Mesenteric fat pad (tissue), 1 donor: ENCODE measurements around the gene LONP2. TPM values are rescaled to one million over a fixed set of nuclear protein-coding genes. Genes with fewer than 3 reads are reported as not detected.
"Not testable (repeated sequence)": the region's sequence is repeated elsewhere in the genome, so short reads cannot be mapped to it uniquely, and the experiment has no call there.

ENCODE experiments used
- DNase-seq: peaks from one replicate; pipeline ENCODE4 v3.0.0-alpha.2; 2020; ENCODE audit warnings: low spot score
- total RNA-seq: library from RNA; stranded (reverse); fragmentation: NEBNext Ultra II Directional; extraction: Animal tissue kit (Norgen Biotek cat#: 25700); gene quantifications from one replicate; pipeline ENCODE4 v1.2.1, GENCODE V29; 2021
- donor health status: DM: yes; HTN: yes; CAD: no.

Gene LONP2
- total RNA-seq, 1 donor from 2014 or later = 67.0 TPM

GRCh38 chr16:48332978-48333377 lies 88.9 kb downstream of the LONP2 start:
- no peak for DNase-seq

- no peak for DNase-seq
Measured at GRCh38 chr16:48334325-48334724, 90.2 kb downstream of the LONP2 start.

GRCh38 chr16:48335961-48336360 lies 91.9 kb downstream of the LONP2 start:
- no peak for DNase-seq

GRCh38 chr16:48340054-48340453 lies 96.0 kb downstream of the LONP2 start:
- no peak for DNase-seq

- no peak for DNase-seq
Measured at GRCh38 chr16:48342591-48342990, 98.5 kb downstream of the LONP2 start.

- no peak for DNase-seq
Measured at GRCh38 chr16:48347191-48347865, 103.2 kb downstream of the LONP2 start.

- DNase-seq = no peak
Measured at GRCh38 chr16:48347980-48348379, 103.9 kb downstream of the LONP2 start.

GRCh38 chr16:48350736-48351135 lies 106.6 kb downstream of the LONP2 start:
- DNase-seq = no peak

GRCh38 chr16:48352648-48353390 lies 108.7 kb downstream of the LONP2 start:
- DNase-seq = no peak

GRCh38 chr16:48353565-48354163 lies 109.6 kb downstream of the LONP2 start:
- DNase-seq = no peak

- DNase-seq = not testable (repeated sequence)
Measured at GRCh38 chr16:48354385-48354784, 110.3 kb downstream of the LONP2 start.

GRCh38 chr16:48354877-48355855 lies 111.1 kb downstream of the LONP2 start:
- DNase-seq = no peak

- DNase-seq = no peak
Measured at GRCh38 chr16:48356633-48357376, 112.7 kb downstream of the LONP2 start.

GRCh38 chr16:48358419-48358818 lies 114.3 kb downstream of the LONP2 start:
- DNase-seq = no peak

- DNase-seq = no peak
Measured at GRCh38 chr16:48359983-48360382, 115.9 kb downstream of the LONP2 start.

- DNase-seq = no peak
Measured at GRCh38 chr16:48361012-48361411, 116.9 kb downstream of the LONP2 start.

- DNase-seq = no peak
Measured at GRCh38 chr16:48361540-48362144, 117.5 kb downstream of the LONP2 start.

GRCh38 chr16:48365025-48365600 lies 121.0 kb downstream of the LONP2 start:
- DNase-seq = no peak

GRCh38 chr16:48365601-48366164 lies 121.6 kb downstream of the LONP2 start:
- peak; percentile 96 for DNase-seq
